ENCODE measurements around the gene LONRF2. TPM values are rescaled to one million over a fixed set of nuclear protein-coding genes. Genes with fewer than 3 reads are reported as not detected.

Gene LONRF2
- total and polyA plus RNA-seq, 8 donors = 2.5 to 4.6 (median 3.4) TPM

- intact Hi-C loops (cut with DNase I) = no loop called here
- no peak for TF ChIP-seq CTCF (IDR thresholded peaks at IDR 0.05)
- Histone ChIP-seq H3K9me3 (no peaks in the 10 kb centered on the region), H3K27ac (no peak overlapping the region), H3K4me3 (no peak overlapping the region), H3K4me1 (no peaks in the 10 kb centered on the region), H3K27me3 (no peaks in the 10 kb centered on the region), H3K36me3 (no peaks in the 10 kb centered on the region)
- no peak for ATAC-seq
- no peak for DNase-seq
These were observed 93.3 kb downstream of the LONRF2 start for GRCh38 chr2:100228967-100229366.

GRCh38 chr2:100228415-100228814, 93.9 kb downstream of the LONRF2 start:
- intact Hi-C loops (cut with DNase I) = no loop called here
- TF ChIP-seq CTCF (IDR thresholded peaks at IDR 0.05) = no peak
- Histone ChIP-seq H3K4me3 (no peak overlapping the region), H3K27me3 (no peaks in the 10 kb centered on the region), H3K27ac (no peak overlapping the region), H3K36me3 (no peaks in the 10 kb centered on the region), H3K9me3 (no peaks in the 10 kb centered on the region), H3K4me1 (no peaks in the 10 kb centered on the region)
- DNase-seq (no peak), ATAC-seq (no peak)

- Histone ChIP-seq H3K4me1 (no peaks in the 10 kb centered on the region), H3K27me3 (no peaks in the 10 kb centered on the region), H3K4me3 (no peak overlapping the region), H3K36me3 (no peaks in the 10 kb centered on the region), H3K9me3 (no peaks in the 10 kb centered on the region), H3K27ac (no peak overlapping the region)
- intact Hi-C loops (cut with DNase I) = no loop called here
- DNase-seq (no peak), ATAC-seq (no peak)
- TF ChIP-seq CTCF (IDR thresholded peaks at IDR 0.05) = no peak
These were observed 97.2 kb downstream of the LONRF2 start for GRCh38 chr2:100224988-100225710.

GRCh38 chr2:100223502-100223901, 98.8 kb downstream of the LONRF2 start:
- no peaks in the 10 kb centered on the region for H3K9me3 ChIP-seq
- DNase-seq (no peak), ATAC-seq (no peak)
- no peak overlapping the region for H3K4me3 ChIP-seq
- no peak for TF ChIP-seq CTCF (IDR thresholded peaks at IDR 0.05)
- intact Hi-C loops (cut with DNase I) = no loop called here
- H3K4me1 ChIP-seq = no peaks in the 10 kb centered on the region
- no peaks in the 10 kb centered on the region for H3K27me3 ChIP-seq
- H3K27ac ChIP-seq = no peak overlapping the region
- H3K36me3 ChIP-seq = no peaks in the 10 kb centered on the region

Other genes with a start within 250 kb of the LONRF2 start
- gene AFF3, start 179.9 kb downstream of the LONRF2 start, total RNA-seq = 10 to 100 TPM; 16.4 to 42.0 TPM
- gene AFF3, start 179.9 kb downstream of the LONRF2 start, polyA plus RNA-seq (ENCODE audit: insufficient read length in 6 of 6) = 10 to 100 TPM; 16.7 to 29.1 (median 21.4) TPM
- gene CHST10, start 95.2 kb upstream of the LONRF2 start, total RNA-seq = 10 to 100 TPM in 1 of 2 donors, 1 to 10 TPM in 1; 7.3 to 11.9 TPM
- gene CHST10, start 95.2 kb upstream of the LONRF2 start, polyA plus RNA-seq (ENCODE audit: insufficient read length in 6 of 6) = 10 to 100 TPM; 27.7 to 32.1 (median 29.8) TPM
- not detected for gene NMS, start 148.0 kb upstream of the LONRF2 start, total RNA-seq
- gene NMS, start 148.0 kb upstream of the LONRF2 start, polyA plus RNA-seq (ENCODE audit: insufficient read length in 6 of 6) = not detected
- 10 to 100 TPM; 17.8 to 19.5 TPM for gene PDCL3, start 240.5 kb upstream of the LONRF2 start, total RNA-seq
- gene PDCL3, start 240.5 kb upstream of the LONRF2 start, polyA plus RNA-seq (ENCODE audit: insufficient read length in 6 of 6) = 10 to 100 TPM; 24.6 to 29.2 (median 28.1) TPM

Data from left lung (tissue), 10 donors.